GM08714 (cell line): Measurements from ENCODE around the gene SSU72.
"Not testable (repeated sequence)": the region's sequence is repeated elsewhere in the genome, so short reads cannot be mapped to it uniquely, and the experiment has no call there.

ENCODE experiments used
- H3K4me3 ChIP-seq: fragments of 200-500 bp; sonication (Bioruptor generic); 2 replicates; pipeline ENCODE4 v1.5.1; 2014; ENCODE audit warnings: mild to moderate bottlenecking, low read length, inconsistent platforms
- ZNF274 ChIP-seq: IDR thresholded peaks from 2 replicates; pipeline ENCODE4 v1.6.1; 2012; ENCODE audit warnings: mild to moderate bottlenecking, low read depth, low read length

Gene SSU72

DNA sequence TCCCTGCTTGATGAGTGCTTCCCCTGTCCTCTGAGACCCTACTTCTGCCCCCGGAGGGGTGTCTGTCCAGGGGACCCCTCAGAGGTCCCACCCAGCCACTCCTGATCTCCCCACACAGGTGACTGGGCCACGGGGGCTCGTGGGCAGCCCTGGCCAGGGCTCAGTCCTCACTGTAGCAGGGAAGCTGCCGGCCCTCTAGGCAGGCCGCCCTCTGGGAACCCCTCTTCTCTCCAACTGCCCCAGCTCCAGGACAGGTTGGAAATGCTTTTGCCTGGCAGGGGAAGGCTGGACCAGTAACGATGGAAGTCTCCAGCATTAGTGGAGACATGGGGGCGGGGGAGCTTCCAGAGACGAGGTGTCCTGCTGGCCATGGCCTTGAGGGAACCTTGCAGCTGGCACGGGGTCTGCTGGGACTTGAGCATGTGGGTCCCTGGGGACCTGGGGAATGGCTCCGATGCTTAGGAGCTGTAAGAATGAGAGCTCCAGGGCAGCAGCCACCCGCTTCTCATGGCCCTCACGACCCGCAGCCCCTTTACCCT lies 28.4 kb upstream of the SSU72 start:
- H3K4me3 ChIP-seq = no peak overlapping the region
- no peak for TF ChIP-seq ZNF274

DNA sequence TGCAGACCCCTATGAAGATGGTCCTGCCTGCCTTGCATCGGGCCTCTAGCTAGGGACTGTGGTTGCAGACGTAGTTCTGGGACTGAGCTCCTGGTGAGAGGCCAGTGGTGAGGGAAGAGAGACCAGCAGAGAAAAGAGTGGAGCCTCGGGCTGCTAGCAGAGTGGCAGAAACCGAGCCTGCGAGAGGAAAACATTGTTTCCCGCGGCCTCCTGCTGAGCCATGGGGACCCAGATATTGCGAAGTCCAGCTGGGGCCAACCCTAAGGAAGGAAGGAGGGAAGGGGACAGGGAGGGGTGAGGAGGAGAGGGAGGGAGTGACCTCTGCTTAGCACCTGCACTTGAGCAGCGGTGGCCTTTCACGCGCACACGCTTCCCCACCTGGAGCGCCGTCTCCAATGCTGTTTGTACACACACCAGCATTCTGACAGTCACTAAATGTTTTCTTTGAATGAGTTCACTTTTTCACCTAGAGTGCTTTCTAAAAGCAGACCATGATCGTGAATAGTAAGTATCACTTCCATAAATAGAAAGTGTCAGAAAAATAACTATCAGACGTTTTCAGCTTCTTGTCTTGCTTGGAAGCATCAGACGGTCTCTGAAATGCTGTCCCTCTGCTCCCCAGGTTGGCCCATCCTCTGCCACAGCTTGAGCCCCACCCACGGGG lies 27.8 kb upstream of the SSU72 start:
- H3K4me3 ChIP-seq = no peak overlapping the region
- no peak for TF ChIP-seq ZNF274

DNA sequence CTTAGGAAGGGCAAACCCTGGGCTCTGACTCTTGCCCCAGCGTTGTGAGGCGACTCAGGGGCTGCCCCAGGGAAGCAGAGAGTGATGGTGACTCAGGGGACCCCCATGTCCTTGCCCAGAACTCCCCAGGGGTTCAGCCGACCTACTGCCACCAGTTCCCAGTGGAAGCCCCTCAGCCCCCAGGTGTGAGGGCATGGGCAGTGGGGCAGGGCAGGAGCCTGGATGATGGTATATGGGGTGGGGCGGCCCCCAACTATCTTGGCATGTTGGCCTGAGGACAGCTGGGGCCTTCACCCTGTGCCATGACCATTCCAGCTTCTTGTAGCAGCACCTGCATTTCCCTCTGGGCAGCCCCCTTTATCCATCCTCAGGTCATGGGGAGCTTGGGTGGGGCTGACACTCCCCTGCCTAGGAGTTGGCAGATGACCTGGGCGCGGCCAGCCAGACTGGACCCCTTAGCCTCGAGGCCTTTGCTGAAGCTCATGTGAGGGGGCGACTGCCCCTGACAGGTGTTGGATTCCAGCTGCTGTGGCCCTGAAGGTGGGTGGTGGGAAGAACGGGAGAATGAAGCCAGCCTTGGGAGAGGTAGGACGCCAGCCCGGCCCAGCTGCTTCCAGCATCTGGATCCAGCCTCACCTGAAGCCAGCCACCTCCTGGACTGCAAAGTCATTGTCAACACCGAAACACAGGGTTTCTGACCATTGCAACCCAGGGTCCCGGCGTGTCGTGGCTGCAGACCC lies 27.1 kb upstream of the SSU72 start:
- TF ChIP-seq ZNF274 = no peak
- H3K4me3 ChIP-seq = no peak overlapping the region

DNA sequence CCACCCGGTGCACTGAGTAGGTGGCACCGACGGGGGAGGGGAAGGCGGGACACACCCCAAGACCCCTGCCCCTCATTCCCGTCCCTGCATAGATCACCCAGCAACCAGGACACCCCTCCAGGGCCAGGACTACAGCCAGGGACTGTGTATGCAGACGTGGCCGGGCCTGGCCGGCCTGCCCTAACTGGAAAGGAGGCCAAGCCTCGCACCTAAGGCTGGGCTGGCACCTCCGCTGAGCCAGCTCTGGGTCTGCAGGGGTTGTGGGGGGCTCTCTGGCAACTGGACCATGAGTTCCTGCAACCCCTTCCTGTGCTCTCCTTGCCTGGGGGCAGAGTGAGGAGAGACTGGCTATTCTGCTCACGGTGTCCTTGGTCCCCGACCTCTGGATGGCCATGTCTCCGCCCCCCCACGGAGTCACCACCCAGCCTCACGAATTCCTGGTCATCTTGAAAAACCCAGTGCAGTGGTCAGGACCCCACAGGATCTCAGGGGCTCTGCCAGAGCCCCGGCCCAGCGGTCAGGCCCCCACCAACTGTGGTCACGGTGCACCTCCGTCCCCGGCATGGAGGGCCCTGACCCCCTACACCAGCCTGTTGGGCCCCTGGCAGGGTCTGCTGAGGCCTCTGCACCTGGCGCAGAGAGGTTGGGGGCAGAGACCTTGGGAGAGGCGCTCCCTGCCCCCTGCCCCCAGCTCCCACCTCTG lies 26.3 kb upstream of the SSU72 start:
- H3K4me3 ChIP-seq = no peak overlapping the region
- no peak for TF ChIP-seq ZNF274

DNA sequence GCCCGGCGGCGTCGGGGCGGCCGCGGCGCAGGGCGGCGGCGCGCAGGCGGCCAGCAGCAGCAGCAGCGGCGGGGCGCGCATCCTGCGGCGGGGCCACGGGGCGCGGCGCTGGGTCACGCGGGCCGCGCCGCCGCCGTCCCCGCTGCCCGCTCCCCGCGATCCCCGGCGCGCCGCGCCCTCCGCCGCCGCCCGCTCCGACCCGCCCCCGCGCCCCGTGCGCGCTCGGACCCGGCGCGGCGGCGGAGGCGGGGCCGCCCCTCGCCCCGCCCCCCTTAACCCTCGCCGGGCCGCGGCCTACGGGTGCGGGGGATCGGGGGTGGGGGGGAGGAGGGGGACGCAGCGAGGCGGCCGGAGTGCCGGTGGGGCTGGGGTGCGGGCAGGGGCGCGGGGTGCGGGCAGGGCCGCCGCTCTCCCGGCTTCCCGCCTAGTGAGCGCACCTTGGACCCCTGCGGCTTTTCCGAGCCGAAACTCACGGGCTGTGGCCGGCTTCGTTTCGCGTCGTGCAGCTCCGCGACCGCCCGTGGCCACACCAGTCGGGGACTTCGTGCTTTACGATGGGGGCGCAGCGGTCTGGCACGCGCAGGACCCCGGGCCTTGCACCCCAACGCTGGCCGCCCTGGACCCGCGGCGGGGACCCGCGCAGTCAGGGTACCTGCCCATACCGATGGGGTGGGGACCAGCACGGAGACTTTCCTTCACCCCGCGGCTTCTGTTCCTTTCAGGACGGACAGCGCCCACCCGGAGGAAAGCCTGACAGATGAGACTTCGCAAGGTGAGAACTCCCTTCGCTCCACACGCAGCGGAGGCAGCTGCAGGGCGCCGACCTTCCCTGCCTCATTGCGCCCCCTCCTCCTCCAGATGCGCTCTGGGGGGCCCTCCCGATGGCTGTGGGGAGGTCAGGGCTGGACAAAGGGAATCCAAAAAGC lies 25.5 kb upstream of the SSU72 start, which contains the start of gene FNDC10:
TSS of gene FNDC10 (minus strand) at position 201 of the 926 bp plus-strand sequence. CDS start at position 81, 120 bp downstream.
- no peak for TF ChIP-seq ZNF274
- peak within 1 kb of the TSS; percentile 15; the same call in 1 of the 2 replicates for H3K4me3 ChIP-seq

DNA sequence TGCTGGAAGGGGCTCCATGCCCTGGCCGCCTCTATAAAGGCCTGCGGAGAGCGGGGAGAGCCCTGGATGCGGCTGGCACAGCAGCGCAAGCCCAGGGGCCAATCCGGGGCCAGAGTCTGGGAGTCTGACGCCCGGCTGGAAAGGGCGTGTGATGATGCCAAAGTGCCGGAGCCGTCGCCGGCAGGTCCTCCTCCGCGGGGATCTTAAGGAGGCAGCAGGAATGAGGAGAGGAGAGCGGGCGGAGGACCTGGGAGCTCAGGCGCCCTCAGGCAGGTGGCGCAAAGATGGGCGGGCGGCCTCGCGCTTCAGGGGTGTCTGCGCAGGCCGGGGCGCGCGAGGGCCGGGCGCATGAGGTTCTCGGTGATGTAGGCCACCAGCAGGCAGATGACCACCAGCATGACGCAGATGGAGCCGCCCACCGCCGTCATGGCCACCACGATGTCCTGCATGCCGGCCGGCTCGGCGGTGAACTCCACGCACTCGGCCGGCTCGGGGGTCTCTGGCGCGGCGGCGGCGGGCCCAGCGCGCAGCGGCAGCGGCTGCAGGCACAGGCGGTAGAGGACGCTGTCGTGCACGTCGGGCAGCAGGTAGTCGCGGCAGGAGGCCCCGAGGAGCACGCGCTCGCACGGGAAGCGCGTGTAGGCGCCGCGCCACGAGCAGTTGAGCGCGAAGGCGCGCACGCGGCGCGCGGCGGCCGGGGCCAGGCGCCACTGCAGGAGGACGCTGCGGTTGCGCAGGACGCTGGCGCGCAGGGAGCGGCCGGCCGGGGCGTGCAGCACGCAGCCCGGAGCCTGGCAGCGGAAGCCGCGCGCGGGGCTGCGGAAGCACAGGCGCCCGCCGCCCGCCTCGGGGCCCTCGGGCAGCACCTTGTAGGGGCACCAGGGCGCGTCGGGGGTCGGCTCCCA lies 24.6 kb upstream of the SSU72 start:
- no peak for TF ChIP-seq ZNF274
- H3K4me3 ChIP-seq = peak overlapping the region; percentile 15; the same call in 1 of the 2 replicates

DNA sequence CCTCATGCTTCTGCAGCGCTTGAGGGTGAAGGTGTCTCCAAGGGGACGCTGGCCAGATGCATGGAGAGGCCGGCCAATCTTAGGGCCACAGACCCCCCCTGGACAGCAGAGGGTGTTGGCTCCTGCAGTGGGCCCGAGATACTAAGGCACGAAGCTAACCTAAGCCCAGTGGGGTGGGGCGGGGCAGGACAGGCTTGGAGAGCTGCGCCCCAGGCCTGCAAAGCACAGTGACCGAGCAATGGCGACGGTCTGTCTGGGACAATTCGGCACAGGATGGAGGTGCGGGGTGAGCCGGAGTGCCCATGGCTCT lies 24.0 kb upstream of the SSU72 start:
- no peak overlapping the region for H3K4me3 ChIP-seq

DNA sequence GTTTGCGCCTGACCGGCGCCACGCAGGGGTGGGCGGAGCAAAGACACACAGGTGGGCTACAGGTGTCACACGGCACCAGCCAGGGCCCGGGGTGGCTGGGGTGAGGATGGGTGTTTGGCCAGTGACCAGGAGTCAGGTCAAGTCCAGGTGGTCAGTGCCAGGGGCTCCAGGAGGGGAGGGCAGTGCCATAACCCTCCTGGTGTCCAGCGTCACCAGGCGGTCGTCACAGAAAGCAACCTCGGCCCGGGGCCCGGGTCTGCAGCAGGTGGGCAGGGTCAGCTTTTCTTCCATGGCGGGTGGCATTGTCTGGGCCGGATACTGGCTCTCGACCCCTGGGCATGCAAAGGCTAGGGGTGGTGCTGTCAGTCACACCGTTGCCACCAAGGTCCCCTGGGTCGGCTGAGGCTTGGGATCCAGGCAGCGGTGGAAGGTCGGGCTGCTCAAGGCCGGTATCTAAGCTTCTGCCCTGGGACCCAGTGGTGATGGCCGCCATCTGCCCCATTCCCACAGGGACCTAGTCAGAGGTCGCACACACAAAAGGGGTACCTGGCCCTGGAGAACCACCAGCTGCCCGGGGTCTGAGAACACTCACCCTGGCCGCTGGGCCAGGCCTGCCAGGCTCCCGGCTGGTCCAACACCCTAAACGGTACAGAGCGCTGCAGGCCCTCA lies 23.5 kb upstream of the SSU72 start:
- TF ChIP-seq ZNF274 = no peak
- no peak overlapping the region for H3K4me3 ChIP-seq

More for the DNA sequence above, 24.0 kb upstream of the SSU72 start:
- no peak for TF ChIP-seq ZNF274

DNA sequence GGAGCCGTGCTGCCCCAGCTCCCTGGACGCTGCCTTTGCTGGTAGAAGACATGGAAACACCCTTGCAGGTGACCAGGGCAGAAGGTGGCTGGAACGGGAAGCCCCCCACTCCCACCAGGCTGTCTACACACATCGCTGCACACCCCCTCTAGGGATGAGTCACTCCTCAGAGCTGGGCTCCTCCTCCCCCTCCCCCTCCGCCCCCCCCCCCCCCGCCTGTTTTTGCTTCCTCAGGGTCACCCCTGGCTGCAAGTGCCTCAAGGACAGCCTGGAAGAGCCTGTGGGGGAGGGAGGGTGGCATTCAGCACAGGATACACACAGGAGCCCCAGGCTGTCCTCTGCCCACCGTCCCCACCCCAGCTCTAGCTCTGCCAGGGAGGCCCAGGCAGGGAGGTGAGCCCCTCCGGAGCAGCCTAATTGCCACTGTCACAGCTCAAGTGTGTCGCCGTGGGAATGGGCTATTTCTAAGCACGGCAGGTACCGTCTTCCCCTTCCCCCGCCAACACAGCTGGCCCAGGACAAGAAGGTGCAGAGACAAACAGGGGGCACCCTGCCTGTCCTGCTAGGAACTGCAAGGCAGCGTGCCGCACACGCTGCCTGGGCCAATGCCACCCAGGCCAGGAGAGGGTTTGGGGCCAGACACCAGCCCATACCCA lies 22.7 kb upstream of the SSU72 start:
- TF ChIP-seq ZNF274 = no peak
- no peak overlapping the region for H3K4me3 ChIP-seq

DNA sequence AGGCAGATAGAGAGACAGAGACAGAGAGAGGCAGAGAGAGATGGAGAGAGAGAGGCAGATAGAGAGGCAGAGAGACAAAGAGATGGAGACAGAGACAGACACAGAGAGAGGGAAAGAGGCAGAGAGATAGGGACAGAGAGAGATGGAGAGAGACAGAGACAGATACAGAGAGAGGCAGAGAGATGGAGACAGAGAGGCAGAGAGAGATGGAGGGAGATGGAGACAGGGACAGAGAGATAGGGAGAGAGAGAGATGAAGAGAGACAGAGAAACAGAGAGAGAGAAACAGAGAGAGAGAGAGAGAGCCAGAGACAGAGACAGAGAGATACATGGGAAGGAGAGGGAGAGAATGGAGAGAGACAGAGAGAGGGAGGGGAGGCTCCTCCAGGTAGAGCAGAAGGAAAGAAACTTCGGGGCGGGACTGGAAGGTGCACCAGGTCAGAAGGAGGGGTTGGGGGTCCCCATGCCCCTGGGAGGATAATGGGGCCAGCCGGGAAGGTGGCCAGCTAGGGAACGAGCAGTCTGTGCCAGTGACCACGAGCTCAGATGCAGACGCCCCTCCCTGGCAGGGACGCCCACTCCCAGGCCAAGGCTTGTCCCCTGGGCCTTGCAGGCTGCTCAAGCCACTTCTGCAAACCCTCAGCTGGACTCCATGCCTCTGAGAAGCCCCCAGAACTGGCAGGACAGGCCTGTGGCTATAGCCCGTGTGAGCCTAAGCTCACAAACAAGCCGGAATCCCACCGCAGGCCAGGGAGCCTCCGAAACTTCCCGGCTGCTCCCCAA lies 22.0 kb upstream of the SSU72 start:
- no peak for TF ChIP-seq ZNF274
- H3K4me3 ChIP-seq = no peak overlapping the region

DNA sequence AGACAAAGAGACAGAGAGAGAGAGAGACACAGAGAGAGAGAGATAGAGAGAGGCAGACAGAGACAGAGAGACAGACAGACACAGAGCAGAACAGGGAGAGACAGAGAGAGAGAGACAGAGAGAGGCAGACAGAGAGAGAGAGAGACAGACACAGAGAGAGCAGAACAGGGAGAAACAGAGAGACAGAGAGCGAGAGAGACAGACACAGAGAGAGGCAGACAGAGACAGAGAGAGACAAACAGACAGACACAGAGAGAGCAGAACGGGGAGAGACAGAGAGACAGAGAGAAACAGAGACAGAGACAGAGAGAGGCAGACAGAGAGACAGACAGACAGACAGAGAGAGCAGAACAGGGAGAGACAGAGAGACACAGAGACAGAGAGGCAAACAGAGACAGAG lies 20.7 kb upstream of the SSU72 start:
- not testable (repeated sequence) for H3K4me3 ChIP-seq
